H1 (cell line): Measurements from ENCODE around the gene MTX1. TPM values are rescaled to one million over a fixed set of nuclear protein-coding genes. Genes with fewer than 3 reads are reported as not detected.
A peak's percentile ranks its signal among the peaks of the same experiment; 100 is the strongest.

Experiments used
- CBX5 ChIP-seq: fragments of 300-800, 300-1000 bp; sonication (generic); IDR thresholded peaks from 2 replicates; pipeline ENCODE4 v1.7.1; 2016; ENCODE audit warnings: antibody characterized with exemption, low read length, low read depth
- CTBP2 ChIP-seq: IDR thresholded peaks from 2 replicates; pipeline ENCODE4 v1.7.0; 2011; ENCODE audit warnings: borderline replicate concordance, mild to moderate bottlenecking, moderate library complexity, mixed read lengths, low read length; ENCODE audit not compliant: insufficient read depth, insufficient read length
- CTCF ChIP-seq, 3 experiments: IDR thresholded peaks; 1 replicate in 2 of 3; 2 replicates in 1 of 3; pipeline versions ENCODE4 v1.5.1 to v1.6.1; 2011; ENCODE audit warnings: low read length in 3 of 3, mild to moderate bottlenecking in 3 of 3, inconsistent platforms in 2 of 3, low read depth in 1 of 3, moderate library complexity in 1 of 3; ENCODE audit not compliant: insufficient read depth in 1 of 3; ENCODE audit errors: control extremely low read depth in 1 of 3
- MAFK ChIP-seq: IDR thresholded peaks from 2 replicates; pipeline ENCODE4 v1.6.1; 2012; ENCODE audit warnings: low read depth, mild to moderate bottlenecking, improper control_type of control experiment, low read length
- POLR2A ChIP-seq, 2 experiments: IDR thresholded peaks; 1 replicate in 1 of 2; 2 replicates in 1 of 2; pipeline ENCODE4 v1.6.1; 2011; ENCODE audit warnings: low read depth in 2 of 2, low read length in 2 of 2, mild to moderate bottlenecking in 2 of 2; ENCODE audit errors: control extremely low read depth in 1 of 2
- RBBP5 ChIP-seq: IDR thresholded peaks from 2 replicates; pipeline ENCODE4 v1.7.1; 2012; ENCODE audit warnings: low read depth, mild to moderate bottlenecking, inconsistent platforms, low read length, moderate library complexity, borderline replicate concordance
- TAF7 ChIP-seq: optimal IDR thresholded peaks from 2 replicates; pipeline ENCODE3; 2011; ENCODE audit warnings: low read depth, mild to moderate bottlenecking, inconsistent platforms, low read length, moderate library complexity, borderline replicate concordance
- TCF12 ChIP-seq: IDR thresholded peaks from 2 replicates; pipeline ENCODE4 v1.6.1; 2011; ENCODE audit warnings: low read depth, mild to moderate bottlenecking, low read length
- polyA plus RNA-seq, 7 experiments: library from polyadenylated mRNA; depleted of rRNA in 3 of 7; stranded (reverse) in 5 of 7; unstranded in 2 of 7; fragments of >200 nt in 5 of 7; fragments of 200-250 nt in 2 of 7; gene quantifications; 1 replicate in 5 of 7; 2 replicates in 1 of 7; 4 replicates in 1 of 7; pipeline versions ENCODE4 v1.2.1 to v1.2.3, GENCODE V29; 2011 to 2013; ENCODE audit warnings: missing spikeins in 2 of 7, mixed read lengths in 2 of 7
- total RNA-seq: library from RNA; stranded (reverse); fragmentation: NEBNext Ultra II Directional; extraction: Animal tissue kit (Norgen Biotek cat#: 25700); gene quantifications from 2 replicates; pipeline ENCODE4 v1.2.1, GENCODE V29; 2021

MTX1 gene
- total and polyA plus RNA-seq, 2 of the 8 experiments (the other 6 are each of a cell fraction or from before 2014, with no cell fraction given), result 47.9 to 131 TPM

- TF ChIP-seq CTCF (IDR thresholded peaks at IDR 0.05; ENCODE audit: control extremely low read depth in 1 of 3, insufficient read depth in 1 of 3, low read depth in 1 of 3, low read length in 3 of 3), result peak in 2 of 3 experiments; percentile 20 to 21; a peak in 2 of 4 replicates
- peak; percentile 65 for TF ChIP-seq CTBP2
- TF ChIP-seq POLR2A (IDR thresholded peaks at IDR 0.05; ENCODE audit: control extremely low read depth in 1 of 2, low read depth in 2 of 2, low read length in 2 of 2), result peak; percentile 79 to 96
- no peak for TF ChIP-seq TAF7
- no peak for TF ChIP-seq CBX5
- TF ChIP-seq RBBP5, result peak; percentile 80
- TF ChIP-seq MAFK, result no peak
- TF ChIP-seq TCF12, result 0 out of 2 replicates have a peak, but pooled peaks have one; percentile 82
These were observed 36.1 kb downstream of the MTX1 start (continued) for GRCh38 chr1:155244368-155245162.
